HepG2 (cell line): Measurements from ENCODE around the gene ATP13A1. TPM values are rescaled to one million over a fixed set of nuclear protein-coding genes. Genes with fewer than 3 reads are reported as not detected.

Source experiments
- ATAC-seq: fragments of 200-7000 bp; cut with Tn5 transposase; 3 replicates; pipeline ENCODE4 v1.9.1; 2020; ENCODE audit warnings: mild to moderate bottlenecking, moderate library complexity
- BruUV-seq: library from RNA; stranded (reverse); fragments of 400-500 nt; replicated peaks from 2 replicates; lab custom pipeline; 2021; lab: Mats Ljungman, UMichigan
- CTCF ChIA-PET: fragments of 300-600 bp; formaldehyde crosslinking; extraction: SDS; loops from one replicate; lab custom pipeline; 2021; ENCODE audit warnings: low total read pairs, inconsistent platforms, low intra/inter-chr PET ratio; lab: Yijun Ruan, JAX
- POLR2A ChIA-PET: fragments of 350-600 bp; sonication (Branson Sonifier 250); formaldehyde crosslinking; loops from one replicate; lab custom pipeline; 2020; ENCODE audit warnings: antibody characterized with exemption, inconsistent platforms; lab: Yijun Ruan, JAX
- DNase-seq: peaks from one replicate; pipeline ENCODE4 v3.0.0-alpha.2; 2015; ENCODE audit warnings: low spot score
- FAIRE-seq: peaks from 3 replicates; lab custom pipeline; 2011; peaks lifted over from hg19 to GRCh38; lab: Jason Lieb, UNC
- H2AFZ ChIP-seq: one replicate; pipeline ENCODE4 v1.6.1; 2011; ENCODE audit warnings: low read length, inconsistent platforms
- H3K27ac ChIP-seq: fragments of 300-600 bp; 3 replicates; pipeline ENCODE4 v1.8.0; 2011; ENCODE audit warnings: mixed run types, mild to moderate bottlenecking, mixed read lengths, low read length, inconsistent platforms; ENCODE audit not compliant: insufficient read depth; ENCODE audit errors: extremely low read length
- H3K27me3 ChIP-seq, 2 experiments: fragments of 200-600 bp in 1 of 2; 2 replicates in 1 of 2; 3 replicates in 1 of 2; pipeline versions ENCODE4 v1.6.0 to v1.8.0; 2011; ENCODE audit warnings: low read length in 2 of 2, mild to moderate bottlenecking in 2 of 2, moderate library complexity in 2 of 2, inconsistent platforms in 1 of 2; ENCODE audit not compliant: insufficient read depth in 2 of 2, control insufficient read depth in 1 of 2
- H3K36me3 ChIP-seq, 2 experiments: fragments of 200-600 bp in 1 of 2; replicated peaks in 1 of 2; 2 replicates in 1 of 2; 3 replicates in 1 of 2; pipeline versions ENCODE4 v1.5.1 to v1.8.0; 2011; ENCODE audit warnings: low read length in 2 of 2, inconsistent platforms in 1 of 2; ENCODE audit not compliant: insufficient read depth in 2 of 2, control insufficient read depth in 1 of 2
- H3K4me1 ChIP-seq: 2 replicates; pipeline ENCODE4 v1.5.1; 2012; ENCODE audit warnings: low read length, inconsistent platforms; ENCODE audit not compliant: insufficient read depth
- H3K4me2 ChIP-seq: 2 replicates; pipeline ENCODE4 v1.6.0; 2011; ENCODE audit warnings: low read depth, low read length, inconsistent platforms
- H3K4me3 ChIP-seq, 3 experiments: fragments of 200-600 bp in 1 of 3; sonication (generic), shearing (Covaris generic) in 1 of 3; replicated peaks in 1 of 3; 2 replicates each; pipeline ENCODE4 v1.5.1; 2011 to 2016; ENCODE audit warnings: low read length in 3 of 3, inconsistent platforms in 2 of 3, low read depth in 2 of 3, mild to moderate bottlenecking in 2 of 3, control low read depth in 1 of 3, mixed read lengths in 1 of 3; ENCODE audit not compliant: insufficient read depth in 1 of 3
- H3K79me2 ChIP-seq: one replicate; pipeline ENCODE4 v1.6.1; 2011; ENCODE audit warnings: low read length, inconsistent platforms; ENCODE audit not compliant: insufficient read depth
- H3K9ac ChIP-seq: 2 replicates; pipeline ENCODE4 v1.6.0; 2011; ENCODE audit warnings: mild to moderate bottlenecking, low read depth, low read length, inconsistent platforms; ENCODE audit not compliant: insufficient read depth
- H3K9me3 ChIP-seq: 2 replicates; pipeline ENCODE4 v1.5.1; 2012; ENCODE audit warnings: mild to moderate bottlenecking, low read length
- H4K20me1 ChIP-seq: 2 replicates; pipeline ENCODE4 v1.6.0; 2011; ENCODE audit warnings: inconsistent platforms, mild to moderate bottlenecking, low read length, moderate library complexity; ENCODE audit not compliant: insufficient read depth
- AGO2 ChIP-seq: fragments of 200-400 bp; formaldehyde crosslinking; optimal IDR thresholded peaks from 2 replicates; pipeline ENCODE3; 2017; ENCODE audit warnings: mild to moderate bottlenecking, low read depth, low read length, moderate library complexity
- CREM ChIP-seq, 2 experiments: sonication (generic) in 1 of 2; formaldehyde crosslinking in 1 of 2; IDR thresholded peaks; 2 replicates each; pipeline versions ENCODE4 v1.4.0 to v1.6.1; 2016 to 2020; ENCODE audit warnings: antibody characterized with exemption in 1 of 2, mild to moderate bottlenecking in 1 of 2, missing genetic modification reagents in 1 of 2
- DRAP1 ChIP-seq: IDR thresholded peaks from 2 replicates; pipeline ENCODE4 v1.6.1; 2016; ENCODE audit warnings: missing genetic modification reagents, missing compliant biosample characterization
- ETV6 ChIP-seq: sonication (generic); formaldehyde crosslinking; conservative IDR thresholded peaks from 2 replicates; pipeline ENCODE4 v1.4.0; 2020; ENCODE audit warnings: missing genetic modification reagents
- IRF9 ChIP-seq: sonication (generic); formaldehyde crosslinking; IDR thresholded peaks from 2 replicates; pipeline ENCODE4 v1.8.0; 2022; ENCODE audit warnings: missing genetic modification reagents, mild to moderate bottlenecking, borderline replicate concordance
- KDM6A ChIP-seq: IDR thresholded peaks from 2 replicates; pipeline ENCODE4 v1.6.1; 2016; ENCODE audit warnings: low read depth
- RARG ChIP-seq: sonication (generic); formaldehyde crosslinking; IDR thresholded peaks from 2 replicates; pipeline ENCODE4 v1.4.0; 2020; ENCODE audit warnings: low read depth, mild to moderate bottlenecking, missing genetic modification reagents
- RBFOX2 ChIP-seq: fragments of 200-400 bp; formaldehyde crosslinking; IDR thresholded peaks from 2 replicates; pipeline ENCODE4 v1.6.1; 2017; ENCODE audit warnings: low read depth, mild to moderate bottlenecking, low read length
- RBM22 ChIP-seq: fragments of 200-400 bp; formaldehyde crosslinking; optimal IDR thresholded peaks from 2 replicates; pipeline ENCODE3; 2017; ENCODE audit warnings: mild to moderate bottlenecking, low read length, moderate library complexity
- RNF2 ChIP-seq: fragments of 450-650 bp; conservative IDR thresholded peaks from 2 replicates; pipeline ENCODE4 v1.6.1; 2016; ENCODE audit warnings: low read depth
- TFDP2 ChIP-seq: sonication (generic); formaldehyde crosslinking; IDR thresholded peaks from 2 replicates; pipeline ENCODE4 v1.4.0; 2020; ENCODE audit warnings: missing genetic modification reagents
- XBP1 ChIP-seq: sonication (generic); formaldehyde crosslinking; IDR thresholded peaks from 2 replicates; pipeline ENCODE4 v1.5.0; 2020; ENCODE audit warnings: missing genetic modification reagents
- ZFAT ChIP-seq: sonication (generic); formaldehyde crosslinking; conservative IDR thresholded peaks from 2 replicates; pipeline ENCODE4 v1.8.1; 2023; ENCODE audit warnings: missing genetic modification reagents, inconsistent platforms
- ZNF121 ChIP-seq: sonication (generic); formaldehyde crosslinking; IDR thresholded peaks from 2 replicates; pipeline ENCODE4 v1.5.0; 2020; ENCODE audit warnings: mild to moderate bottlenecking, missing genetic modification reagents
- ZNF17 ChIP-seq: sonication (generic); formaldehyde crosslinking; IDR thresholded peaks from 2 replicates; pipeline ENCODE4 v1.5.0; 2020; ENCODE audit warnings: mild to moderate bottlenecking, missing genetic modification reagents
- ZNF768 ChIP-seq: sonication (generic); formaldehyde crosslinking; IDR thresholded peaks from 2 replicates; pipeline ENCODE4 v1.4.0; 2020; ENCODE audit warnings: missing genetic modification reagents
- ZSCAN20 ChIP-seq: sonication (generic); formaldehyde crosslinking; IDR thresholded peaks from 2 replicates; pipeline ENCODE4 v1.4.0; 2020; ENCODE audit warnings: missing genetic modification reagents, mild to moderate bottlenecking, borderline replicate concordance
- WGBS: methylation state at CpG from one replicate; pipeline ENCODE4 v1.1.6; 2017; ENCODE audit warnings: low lambda C conversion rate; 5-methylcytosine and 5-hydroxymethylcytosine counted together
- in situ Hi-C: cut with HindIII; loops from 2 replicates; pipeline ENCODE4 v1.10.0; 2017; ENCODE audit warnings: low pct_unique_long_range_greater_than_20kb; ENCODE audit not compliant: extremely low pct_ligation_motif_present
- intact Hi-C: fragments of 100-400 bp; cut with micrococcal nuclease; formaldehyde crosslinking; loops from one replicate; pipeline ENCODE4 v1.10.0; 2022; ENCODE audit not compliant: unreplicated experiment
- polyA plus RNA-seq, 8 experiments: library from polyadenylated mRNA; depleted of rRNA in 3 of 8; stranded (reverse) in 7 of 8; unstranded in 1 of 8; fragments of >200 nt; fragmentation: Illumina TruSeq in 4 of 8; extraction: Trizol in 4 of 8; gene quantifications; 2 replicates each; pipeline versions ENCODE4 v1.2.1 to v1.2.3, GENCODE V29; 2011 to 2016; ENCODE audit warnings: low read depth in 4 of 8, missing spikeins in 1 of 8, mixed read lengths in 1 of 8; ENCODE audit not compliant: insufficient read depth in 1 of 8
- total RNA-seq, 5 experiments: library from RNA; depleted of rRNA; stranded (reverse); fragments of >200 nt; fragmentation: Illumina TruSeq; extraction: Trizol; gene quantifications; 2 replicates each; pipeline ENCODE4 v1.2.3, GENCODE V29; 2016; ENCODE audit warnings: low read depth in 1 of 5

ATP13A1 gene
- total and polyA plus RNA-seq, 2 of the 13 experiments (the other 11 are each of a cell fraction or from before 2014, with no cell fraction given): 23.2 to 41.7 TPM

- ChIA-PET POLR2A (interaction anchor here (1.5 kb wide), 1 partner anchor 14 kb away, joined by 4 read pairs; the partner anchor contains the start of gene ATP13A1), CTCF (no interaction called here)
- Histone ChIP-seq H3K9me3 (no peaks in the 10 kb centered on the region), H3K9ac (no peak overlapping the region), H3K27me3 (no peaks in the 10 kb centered on the region), H4K20me1 (no peaks in the 10 kb centered on the region), H2AFZ (no peak overlapping the region), H3K36me3 (peaks cover 45 to 89% of the 10 kb centered on the region in 2 experiments; a peak in 4 of 5 replicates), H3K27ac (no peak overlapping the region), H3K4me3 (no peak overlapping the region), H3K4me1 (no peaks in the 10 kb centered on the region), H3K4me2 (no peak overlapping the region), H3K79me2 (no peaks in the 10 kb centered on the region)
- in situ Hi-C loops (no loop called here), intact Hi-C loops (no loop called here)
- no peak for FAIRE-seq
- no TSS peak for BruUV-seq
- WGBS: 98% methylated on average over 10 of the region's 22 CpGs
- no peak for ATAC-seq
- no peak for DNase-seq
- TF ChIP-seq ETV6 (no peak), AGO2 (peak; percentile 62), RBFOX2 (peak; percentile 71), RBM22 (peak; percentile 89), ZNF17 (no peak), CREM (IDR thresholded peaks at IDR 0.05) (no peak), CREM (CRISPR knock-in tag; IDR thresholded peaks at IDR 0.05) (no peak)
Measured at GRCh38 chr19:19649580-19649995, 13.9 kb downstream of the ATP13A1 start.

- ATAC-seq (no peak), DNase-seq (no peak), FAIRE-seq (no peak)
- no TSS peak for BruUV-seq
- H3K4me1 ChIP-seq: no peaks in the 10 kb centered on the region
- H3K27ac ChIP-seq: no peak overlapping the region
- no peaks in the 10 kb centered on the region for H3K27me3 ChIP-seq
- 100% methylated on average over 6 of the region's 6 CpGs for WGBS
- no peaks in the 10 kb centered on the region for H4K20me1 ChIP-seq
- intact Hi-C loops: no loop called here
- H3K9ac ChIP-seq: no peak overlapping the region
- in situ Hi-C loops: no loop called here
- H3K9me3 ChIP-seq: no peaks in the 10 kb centered on the region
- no peak overlapping the region for H3K4me3 ChIP-seq
- no peak overlapping the region for H3K4me2 ChIP-seq
- peaks cover 42 to 85% of the 10 kb centered on the region in 2 experiments; a peak in 4 of 5 replicates for H3K36me3 ChIP-seq
- POLR2A ChIA-PET: interaction anchor here (1.5 kb wide), 1 partner anchor 15 kb away, joined by 4 read pairs; the partner anchor contains the start of gene ATP13A1
- CTCF ChIA-PET: no interaction called here
- no peak overlapping the region for H2AFZ ChIP-seq
- H3K79me2 ChIP-seq: no peaks in the 10 kb centered on the region
- TF ChIP-seq DRAP1 (CRISPR knock-in tag) (no peak), XBP1 (CRISPR knock-in tag) (no peak), ZNF121 (CRISPR knock-in tag) (no peak), RNF2 (no peak), ZFAT (CRISPR knock-in tag) (no peak), ZSCAN20 (CRISPR knock-in tag) (no peak), ZNF768 (no peak), KDM6A (no peak), RARG (CRISPR knock-in tag) (no peak), TFDP2 (no peak), IRF9 (CRISPR knock-in tag) (no peak)
Measured at GRCh38 chr19:19649155-19649554, 14.3 kb downstream of the ATP13A1 start.
